Raji (cell line): ENCODE results near the gene CHCHD3.

Experiments used
- POLR2A ChIP-seq: IDR thresholded peaks from 2 replicates; pipeline ENCODE4 v1.6.1; 2011; ENCODE audit warnings: low read depth, low read length, control low read depth; ENCODE audit not compliant: insufficient read depth

CHCHD3 gene

GRCh38 chr7:132830941-132831340 is 250.9 kb downstream of the CHCHD3 start:
- TF ChIP-seq POLR2A = no peak

- no peak for TF ChIP-seq POLR2A
Observed at GRCh38 chr7:132828502-132828901, 253.4 kb downstream of the CHCHD3 start.

- TF ChIP-seq POLR2A = no peak
Observed at GRCh38 chr7:132825932-132826835, 255.7 kb downstream of the CHCHD3 start.

- no peak for TF ChIP-seq POLR2A
Observed at GRCh38 chr7:132825222-132825621, 256.7 kb downstream of the CHCHD3 start.

GRCh38 chr7:132819648-132820047 is 262.2 kb downstream of the CHCHD3 start:
- no peak for TF ChIP-seq POLR2A

GRCh38 chr7:132817949-132818348 is 263.9 kb downstream of the CHCHD3 start:
- no peak for TF ChIP-seq POLR2A

- no peak for TF ChIP-seq POLR2A
Observed at GRCh38 chr7:132815696-132816311, 266.1 kb downstream of the CHCHD3 start.

GRCh38 chr7:132815130-132815529 is 266.8 kb downstream of the CHCHD3 start:
- no peak for TF ChIP-seq POLR2A

GRCh38 chr7:132810561-132810960 is 271.3 kb downstream of the CHCHD3 start:
- no peak for TF ChIP-seq POLR2A

- no peak for TF ChIP-seq POLR2A
Observed at GRCh38 chr7:132806834-132807233, 275.1 kb downstream of the CHCHD3 start.

- TF ChIP-seq POLR2A = no peak
Observed at GRCh38 chr7:132805766-132806165, 276.1 kb downstream of the CHCHD3 start.

GRCh38 chr7:132804849-132805485 is 276.9 kb downstream of the CHCHD3 start:
- no peak for TF ChIP-seq POLR2A

GRCh38 chr7:132800522-132800921 is 281.4 kb downstream of the CHCHD3 start:
- TF ChIP-seq POLR2A = no peak

- TF ChIP-seq POLR2A = no peak
Observed at GRCh38 chr7:132799081-132799413, 282.8 kb downstream of the CHCHD3 start.

- TF ChIP-seq POLR2A = no peak
Observed at GRCh38 chr7:132797152-132797551, 284.7 kb downstream of the CHCHD3 start.

- TF ChIP-seq POLR2A = no peak
Observed at GRCh38 chr7:132793474-132793873, 288.4 kb downstream of the CHCHD3 start.
